Measurements from ENCODE around the gene ERCC6L.

GRCh38 chrX:72236841-72237240 is 2.0 kb downstream of the ERCC6L start:
- TF ChIP-seq CTCF (IDR thresholded peaks at IDR 0.05) = no peak
- no peak for TF ChIP-seq ETV6 (CRISPR knock-in tag; IDR thresholded peaks at IDR 0.05)
- no peak for TF ChIP-seq TCF7 (CRISPR knock-in tag; IDR thresholded peaks at IDR 0.05; ENCODE audit: low read depth)
- no peak for TF ChIP-seq NR2C2 (CRISPR knock-in tag; IDR thresholded peaks at IDR 0.05)
- no peak for TF ChIP-seq NR1H2 (CRISPR knock-in tag; IDR thresholded peaks at IDR 0.05)
- no peak for TF ChIP-seq GABPB1 (CRISPR knock-in tag; IDR thresholded peaks at IDR 0.05)
- no peak for TF ChIP-seq CBFB (CRISPR knock-in tag; IDR thresholded peaks at IDR 0.05; ENCODE audit: low read depth)
- TF ChIP-seq, protein P1, sequence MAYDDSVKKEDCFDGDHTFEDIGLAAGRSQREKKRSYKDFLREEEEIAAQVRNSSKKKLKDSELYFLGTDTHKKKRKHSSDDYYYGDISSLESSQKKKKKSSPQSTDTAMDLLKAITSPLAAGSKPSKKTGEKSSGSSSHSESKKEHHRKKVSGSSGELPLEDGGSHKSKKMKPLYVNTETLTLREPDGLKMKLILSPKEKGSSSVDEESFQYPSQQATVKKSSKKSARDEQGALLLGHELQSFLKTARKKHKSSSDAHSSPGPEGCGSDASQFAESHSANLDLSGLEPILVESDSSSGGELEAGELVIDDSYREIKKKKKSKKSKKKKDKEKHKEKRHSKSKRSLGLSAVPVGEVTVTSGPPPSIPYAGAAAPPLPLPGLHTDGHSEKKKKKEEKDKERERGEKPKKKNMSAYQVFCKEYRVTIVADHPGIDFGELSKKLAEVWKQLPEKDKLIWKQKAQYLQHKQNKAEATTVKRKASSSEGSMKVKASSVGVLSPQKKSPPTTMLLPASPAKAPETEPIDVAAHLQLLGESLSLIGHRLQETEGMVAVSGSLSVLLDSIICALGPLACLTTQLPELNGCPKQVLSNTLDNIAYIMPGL (CRISPR knock-in tag; IDR thresholded peaks at IDR 0.05) = no peak
- no peak for TF ChIP-seq USF2 (CRISPR knock-in tag; IDR thresholded peaks at IDR 0.05)
- TF ChIP-seq, protein P2, sequence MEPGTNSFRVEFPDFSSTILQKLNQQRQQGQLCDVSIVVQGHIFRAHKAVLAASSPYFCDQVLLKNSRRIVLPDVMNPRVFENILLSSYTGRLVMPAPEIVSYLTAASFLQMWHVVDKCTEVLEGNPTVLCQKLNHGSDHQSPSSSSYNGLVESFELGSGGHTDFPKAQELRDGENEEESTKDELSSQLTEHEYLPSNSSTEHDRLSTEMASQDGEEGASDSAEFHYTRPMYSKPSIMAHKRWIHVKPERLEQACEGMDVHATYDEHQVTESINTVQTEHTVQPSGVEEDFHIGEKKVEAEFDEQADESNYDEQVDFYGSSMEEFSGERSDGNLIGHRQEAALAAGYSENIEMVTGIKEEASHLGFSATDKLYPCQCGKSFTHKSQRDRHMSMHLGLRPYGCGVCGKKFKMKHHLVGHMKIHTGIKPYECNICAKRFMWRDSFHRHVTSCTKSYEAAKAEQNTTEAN (CRISPR knock-in tag; IDR thresholded peaks at IDR 0.05) = no peak
- TF ChIP-seq CREM (CRISPR knock-in tag; IDR thresholded peaks at IDR 0.05) = no peak
- TF ChIP-seq, protein P3, sequence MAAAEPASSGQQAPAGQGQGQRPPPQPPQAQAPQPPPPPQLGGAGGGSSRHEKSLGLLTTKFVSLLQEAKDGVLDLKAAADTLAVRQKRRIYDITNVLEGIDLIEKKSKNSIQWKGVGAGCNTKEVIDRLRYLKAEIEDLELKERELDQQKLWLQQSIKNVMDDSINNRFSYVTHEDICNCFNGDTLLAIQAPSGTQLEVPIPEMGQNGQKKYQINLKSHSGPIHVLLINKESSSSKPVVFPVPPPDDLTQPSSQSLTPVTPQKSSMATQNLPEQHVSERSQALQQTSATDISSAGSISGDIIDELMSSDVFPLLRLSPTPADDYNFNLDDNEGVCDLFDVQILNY (CRISPR knock-in tag; IDR thresholded peaks at IDR 0.05) = no peak
